HepG2 (cell line): Measurements from ENCODE around the gene SEPTIN5. TPM values are rescaled to one million over a fixed set of nuclear protein-coding genes. Genes with fewer than 3 reads are reported as not detected.

Experiments used
- ATAC-seq: fragments of 200-7000 bp; cut with Tn5 transposase; 3 replicates; pipeline ENCODE4 v1.9.1; 2020; ENCODE audit warnings: mild to moderate bottlenecking, moderate library complexity
- BruUV-seq: library from RNA; stranded (reverse); fragments of 400-500 nt; replicated peaks from 2 replicates; lab custom pipeline; 2021; lab: Mats Ljungman, UMichigan
- CTCF ChIA-PET: fragments of 300-600 bp; formaldehyde crosslinking; extraction: SDS; loops from one replicate; lab custom pipeline; 2021; ENCODE audit warnings: low total read pairs, inconsistent platforms, low intra/inter-chr PET ratio; lab: Yijun Ruan, JAX
- POLR2A ChIA-PET: fragments of 350-600 bp; sonication (Branson Sonifier 250); formaldehyde crosslinking; loops from one replicate; lab custom pipeline; 2020; ENCODE audit warnings: antibody characterized with exemption, inconsistent platforms; lab: Yijun Ruan, JAX
- DNase-seq: peaks from one replicate; pipeline ENCODE4 v3.0.0-alpha.2; 2015; ENCODE audit warnings: low spot score
- FAIRE-seq: peaks from 3 replicates; lab custom pipeline; 2011; peaks lifted over from hg19 to GRCh38; lab: Jason Lieb, UNC
- H2AFZ ChIP-seq: one replicate; pipeline ENCODE4 v1.6.1; 2011; ENCODE audit warnings: low read length, inconsistent platforms
- H3K27ac ChIP-seq: fragments of 300-600 bp; 3 replicates; pipeline ENCODE4 v1.8.0; 2011; ENCODE audit warnings: mixed run types, mild to moderate bottlenecking, mixed read lengths, low read length, inconsistent platforms; ENCODE audit not compliant: insufficient read depth; ENCODE audit errors: extremely low read length
- H3K27me3 ChIP-seq, 2 experiments: fragments of 200-600 bp in 1 of 2; 2 replicates in 1 of 2; 3 replicates in 1 of 2; pipeline versions ENCODE4 v1.6.0 to v1.8.0; 2011; ENCODE audit warnings: low read length in 2 of 2, mild to moderate bottlenecking in 2 of 2, moderate library complexity in 2 of 2, inconsistent platforms in 1 of 2; ENCODE audit not compliant: insufficient read depth in 2 of 2, control insufficient read depth in 1 of 2
- H3K36me3 ChIP-seq, 2 experiments: fragments of 200-600 bp in 1 of 2; replicated peaks in 1 of 2; 2 replicates in 1 of 2; 3 replicates in 1 of 2; pipeline versions ENCODE4 v1.5.1 to v1.8.0; 2011; ENCODE audit warnings: low read length in 2 of 2, inconsistent platforms in 1 of 2; ENCODE audit not compliant: insufficient read depth in 2 of 2, control insufficient read depth in 1 of 2
- H3K4me1 ChIP-seq: 2 replicates; pipeline ENCODE4 v1.5.1; 2012; ENCODE audit warnings: low read length, inconsistent platforms; ENCODE audit not compliant: insufficient read depth
- H3K4me2 ChIP-seq: 2 replicates; pipeline ENCODE4 v1.6.0; 2011; ENCODE audit warnings: low read depth, low read length, inconsistent platforms
- H3K4me3 ChIP-seq, 3 experiments: fragments of 200-600 bp in 1 of 3; sonication (generic), shearing (Covaris generic) in 1 of 3; replicated peaks in 1 of 3; 2 replicates each; pipeline ENCODE4 v1.5.1; 2011 to 2016; ENCODE audit warnings: low read length in 3 of 3, inconsistent platforms in 2 of 3, low read depth in 2 of 3, mild to moderate bottlenecking in 2 of 3, control low read depth in 1 of 3, mixed read lengths in 1 of 3; ENCODE audit not compliant: insufficient read depth in 1 of 3
- H3K79me2 ChIP-seq: one replicate; pipeline ENCODE4 v1.6.1; 2011; ENCODE audit warnings: low read length, inconsistent platforms; ENCODE audit not compliant: insufficient read depth
- H3K9ac ChIP-seq: 2 replicates; pipeline ENCODE4 v1.6.0; 2011; ENCODE audit warnings: mild to moderate bottlenecking, low read depth, low read length, inconsistent platforms; ENCODE audit not compliant: insufficient read depth
- H3K9me3 ChIP-seq: 2 replicates; pipeline ENCODE4 v1.5.1; 2012; ENCODE audit warnings: mild to moderate bottlenecking, low read length
- H4K20me1 ChIP-seq: 2 replicates; pipeline ENCODE4 v1.6.0; 2011; ENCODE audit warnings: inconsistent platforms, mild to moderate bottlenecking, low read length, moderate library complexity; ENCODE audit not compliant: insufficient read depth
- CREB1 ChIP-seq, 2 experiments: fragments of 450-650 bp in 1 of 2; IDR thresholded peaks; 2 replicates each; pipeline ENCODE4 v1.6.1; 2016 to 2017; ENCODE audit warnings: control low read depth in 1 of 2, mild to moderate bottlenecking in 1 of 2, missing compliant biosample characterization in 1 of 2, missing genetic modification characterization in 1 of 2
- EED ChIP-seq: sonication (generic); formaldehyde crosslinking; IDR thresholded peaks from 2 replicates; pipeline ENCODE4 v1.5.0; 2020; ENCODE audit warnings: mild to moderate bottlenecking, missing genetic modification reagents
- HNF4A ChIP-seq: sonication (generic); formaldehyde crosslinking; IDR thresholded peaks from 2 replicates; pipeline ENCODE4 v1.4.0; 2020; ENCODE audit warnings: missing genetic modification reagents
- ISX ChIP-seq: sonication (generic); formaldehyde crosslinking; conservative IDR thresholded peaks from 2 replicates; pipeline ENCODE4 v1.5.0; 2020; ENCODE audit warnings: missing genetic modification reagents
- ONECUT2 ChIP-seq: sonication (generic); formaldehyde crosslinking; IDR thresholded peaks from 2 replicates; pipeline ENCODE4 v1.4.0; 2020; ENCODE audit warnings: missing genetic modification reagents
- POGZ ChIP-seq: sonication (generic); formaldehyde crosslinking; IDR thresholded peaks from 2 replicates; pipeline ENCODE4 v1.4.0; 2020; ENCODE audit warnings: mild to moderate bottlenecking, missing genetic modification reagents
- SOX13 ChIP-seq, 3 experiments: fragments of 450-650 bp in 1 of 3; sonication (generic) in 1 of 3; formaldehyde crosslinking in 1 of 3; IDR thresholded peaks in 2 of 3; conservative IDR thresholded peaks in 1 of 3; 2 replicates each; pipeline versions ENCODE4 v1.5.0 to v1.6.1; 2016 to 2020; ENCODE audit warnings: antibody characterized with exemption in 1 of 3, mild to moderate bottlenecking in 1 of 3, missing compliant biosample characterization in 1 of 3, missing genetic modification reagents in 1 of 3, moderate library complexity in 1 of 3
- ZBTB38 ChIP-seq: sonication (generic); formaldehyde crosslinking; IDR thresholded peaks from 2 replicates; pipeline ENCODE4 v1.5.1; 2020; ENCODE audit warnings: mild to moderate bottlenecking, missing genetic modification reagents
- ZNF713 ChIP-seq: sonication (generic); formaldehyde crosslinking; IDR thresholded peaks from 2 replicates; pipeline ENCODE4 v1.4.0; 2020; ENCODE audit warnings: mild to moderate bottlenecking, missing genetic modification reagents
- WGBS: methylation state at CpG from one replicate; pipeline ENCODE4 v1.1.6; 2017; ENCODE audit warnings: low lambda C conversion rate; 5-methylcytosine and 5-hydroxymethylcytosine counted together
- in situ Hi-C: cut with HindIII; loops from 2 replicates; pipeline ENCODE4 v1.10.0; 2017; ENCODE audit warnings: low pct_unique_long_range_greater_than_20kb; ENCODE audit not compliant: extremely low pct_ligation_motif_present
- intact Hi-C: fragments of 100-400 bp; cut with micrococcal nuclease; formaldehyde crosslinking; loops from one replicate; pipeline ENCODE4 v1.10.0; 2022; ENCODE audit not compliant: unreplicated experiment
- polyA plus RNA-seq, 8 experiments: library from polyadenylated mRNA; depleted of rRNA in 3 of 8; stranded (reverse) in 7 of 8; unstranded in 1 of 8; fragments of >200 nt; fragmentation: Illumina TruSeq in 4 of 8; extraction: Trizol in 4 of 8; gene quantifications; 2 replicates each; pipeline versions ENCODE4 v1.2.1 to v1.2.3, GENCODE V29; 2011 to 2016; ENCODE audit warnings: low read depth in 4 of 8, missing spikeins in 1 of 8, mixed read lengths in 1 of 8; ENCODE audit not compliant: insufficient read depth in 1 of 8
- total RNA-seq, 5 experiments: library from RNA; depleted of rRNA; stranded (reverse); fragments of >200 nt; fragmentation: Illumina TruSeq; extraction: Trizol; gene quantifications; 2 replicates each; pipeline ENCODE4 v1.2.3, GENCODE V29; 2016; ENCODE audit warnings: low read depth in 1 of 5
- TF ChIP-seq, protein P1 (sequence below): sonication (generic); formaldehyde crosslinking; conservative IDR thresholded peaks from 2 replicates; pipeline ENCODE4 v1.4.0; 2020; ENCODE audit warnings: mild to moderate bottlenecking, missing genetic modification reagents, moderate library complexity
- TF ChIP-seq, protein P2 (sequence below): sonication (generic); formaldehyde crosslinking; IDR thresholded peaks from 2 replicates; pipeline ENCODE4 v1.5.1; 2020; ENCODE audit warnings: mild to moderate bottlenecking, missing genetic modification reagents, moderate library complexity
- TF ChIP-seq, protein P3 (sequence below): sonication (generic); formaldehyde crosslinking; IDR thresholded peaks from 2 replicates; pipeline ENCODE4 v1.9.0; 2022; ENCODE audit warnings: missing genetic modification reagents, mild to moderate bottlenecking, borderline replicate concordance

The SEPTIN5 gene
- total and polyA plus RNA-seq, 2 of the 13 experiments (the other 11 are each of a cell fraction or from before 2014, with no cell fraction given) = 0.33 TPM; not detected in 1

DNA sequence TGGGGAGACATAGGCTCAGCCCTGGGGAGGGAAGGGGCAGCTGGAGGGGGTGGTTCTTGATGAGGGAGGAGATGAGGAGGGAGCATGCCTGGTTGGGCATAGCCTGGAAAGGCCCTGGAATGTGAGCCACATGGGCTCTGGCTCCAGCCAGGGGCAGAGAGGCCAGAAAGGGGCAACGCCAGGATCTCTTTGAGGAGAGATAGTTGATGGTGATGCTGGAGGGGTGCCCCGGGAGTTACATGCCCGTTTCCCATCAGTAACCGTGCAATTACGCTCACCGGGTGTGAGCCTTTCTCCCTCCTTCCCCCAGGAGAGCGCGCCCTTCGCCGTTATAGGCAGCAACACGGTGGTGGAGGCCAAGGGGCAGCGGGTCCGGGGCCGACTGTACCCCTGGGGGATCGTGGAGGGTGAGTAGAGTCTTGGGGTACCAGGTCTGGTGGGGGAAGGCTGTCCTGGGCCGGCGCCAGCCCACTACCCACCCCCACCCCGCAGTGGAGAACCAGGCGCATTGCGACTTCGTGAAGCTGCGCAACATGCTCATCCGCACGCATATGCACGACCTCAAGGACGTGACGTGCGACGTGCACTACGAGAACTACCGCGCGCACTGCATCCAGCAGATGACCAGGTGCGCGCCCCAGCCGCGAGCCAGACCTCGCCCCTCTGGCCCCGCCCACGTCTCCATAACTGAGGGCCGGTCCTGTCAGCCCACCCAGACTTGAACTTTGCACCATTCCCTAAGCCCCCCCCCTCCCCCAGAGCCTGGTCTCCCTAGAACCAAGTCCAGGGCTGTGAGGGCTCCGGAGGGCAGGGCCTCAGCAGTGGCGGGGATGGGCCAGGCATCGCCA lies 7.3 kb downstream of the SEPTIN5 start:
- H3K27ac ChIP-seq = no peak overlapping the region
- 46% methylated on average over 14 of the region's 44 CpGs for WGBS
- FAIRE-seq (no peak), ATAC-seq (peak; percentile 6; the same call in 1 of the 3 replicates), DNase-seq (peak; percentile 32)
- H3K36me3 ChIP-seq = no peaks in the 10 kb centered on the region
- ChIA-PET CTCF (no interaction called here), POLR2A (no interaction called here)
- BruUV-seq = no TSS peak
- peaks cover 37% of the 10 kb centered on the region for H3K4me1 ChIP-seq
- H4K20me1 ChIP-seq = 0 out of 2 replicates have a peak, but pooled peaks cover 8% of the 10 kb centered on the region
- no peak overlapping the region for H2AFZ ChIP-seq
- H3K9ac ChIP-seq = no peak overlapping the region
- peaks cover 20 to 79% of the 10 kb centered on the region in 2 experiments for H3K27me3 ChIP-seq
- H3K9me3 ChIP-seq = no peaks in the 10 kb centered on the region
- no peaks in the 10 kb centered on the region for H3K79me2 ChIP-seq
- H3K4me3 ChIP-seq = peak overlapping the region in 1 of 3 experiments; percentile 73; a peak in 2 of 6 replicates
- in situ Hi-C loops = loop anchor here (5.0 kb wide), 1 partner anchor 44 kb away; no protein-coding TSS in a partner anchor
- H3K4me2 ChIP-seq = peak overlapping the region; percentile 12; the same call in 1 of the 2 replicates
- intact Hi-C loops = no loop called here
- TF ChIP-seq CREB1 (IDR thresholded peaks at IDR 0.05) (0 out of 2 replicates have a peak, but pooled peaks have one; percentile 4), CREB1 (CRISPR knock-in tag; IDR thresholded peaks at IDR 0.05) (no peak), POGZ (CRISPR knock-in tag) (no peak), ONECUT2 (CRISPR knock-in tag) (no peak), SOX13 (IDR thresholded peaks at IDR 0.05) (no peak), SOX13 (CRISPR knock-in tag; conservative IDR thresholded peaks at IDR 0.05 in 1 of 2, IDR thresholded peaks at IDR 0.05 in 1 of 2) (no peak), EED (CRISPR knock-in tag) (0 out of 2 replicates have a peak, but pooled peaks have one; percentile 16), HNF4A (CRISPR knock-in tag) (peak; percentile 32; the same call in 1 of the 2 replicates), ISX (CRISPR knock-in tag) (no peak), ZBTB38 (CRISPR knock-in tag) (0 out of 2 replicates have a peak, but pooled peaks have one; percentile 8), ZNF713 (CRISPR knock-in tag) (no peak)
- TF ChIP-seq, protein P1, sequence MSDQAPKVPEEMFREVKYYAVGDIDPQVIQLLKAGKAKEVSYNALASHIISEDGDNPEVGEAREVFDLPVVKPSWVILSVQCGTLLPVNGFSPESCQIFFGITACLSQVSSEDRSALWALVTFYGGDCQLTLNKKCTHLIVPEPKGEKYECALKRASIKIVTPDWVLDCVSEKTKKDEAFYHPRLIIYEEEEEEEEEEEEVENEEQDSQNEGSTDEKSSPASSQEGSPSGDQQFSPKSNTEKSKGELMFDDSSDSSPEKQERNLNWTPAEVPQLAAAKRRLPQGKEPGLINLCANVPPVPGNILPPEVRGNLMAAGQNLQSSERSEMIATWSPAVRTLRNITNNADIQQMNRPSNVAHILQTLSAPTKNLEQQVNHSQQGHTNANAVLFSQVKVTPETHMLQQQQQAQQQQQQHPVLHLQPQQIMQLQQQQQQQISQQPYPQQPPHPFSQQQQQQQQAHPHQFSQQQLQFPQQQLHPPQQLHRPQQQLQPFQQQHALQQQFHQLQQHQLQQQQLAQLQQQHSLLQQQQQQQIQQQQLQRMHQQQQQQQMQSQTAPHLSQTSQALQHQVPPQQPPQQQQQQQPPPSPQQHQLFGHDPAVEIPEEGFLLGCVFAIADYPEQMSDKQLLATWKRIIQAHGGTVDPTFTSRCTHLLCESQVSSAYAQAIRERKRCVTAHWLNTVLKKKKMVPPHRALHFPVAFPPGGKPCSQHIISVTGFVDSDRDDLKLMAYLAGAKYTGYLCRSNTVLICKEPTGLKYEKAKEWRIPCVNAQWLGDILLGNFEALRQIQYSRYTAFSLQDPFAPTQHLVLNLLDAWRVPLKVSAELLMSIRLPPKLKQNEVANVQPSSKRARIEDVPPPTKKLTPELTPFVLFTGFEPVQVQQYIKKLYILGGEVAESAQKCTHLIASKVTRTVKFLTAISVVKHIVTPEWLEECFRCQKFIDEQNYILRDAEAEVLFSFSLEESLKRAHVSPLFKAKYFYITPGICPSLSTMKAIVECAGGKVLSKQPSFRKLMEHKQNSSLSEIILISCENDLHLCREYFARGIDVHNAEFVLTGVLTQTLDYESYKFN = peak; percentile 27; the same call in 1 of the 2 replicates
- TF ChIP-seq, protein P2, sequence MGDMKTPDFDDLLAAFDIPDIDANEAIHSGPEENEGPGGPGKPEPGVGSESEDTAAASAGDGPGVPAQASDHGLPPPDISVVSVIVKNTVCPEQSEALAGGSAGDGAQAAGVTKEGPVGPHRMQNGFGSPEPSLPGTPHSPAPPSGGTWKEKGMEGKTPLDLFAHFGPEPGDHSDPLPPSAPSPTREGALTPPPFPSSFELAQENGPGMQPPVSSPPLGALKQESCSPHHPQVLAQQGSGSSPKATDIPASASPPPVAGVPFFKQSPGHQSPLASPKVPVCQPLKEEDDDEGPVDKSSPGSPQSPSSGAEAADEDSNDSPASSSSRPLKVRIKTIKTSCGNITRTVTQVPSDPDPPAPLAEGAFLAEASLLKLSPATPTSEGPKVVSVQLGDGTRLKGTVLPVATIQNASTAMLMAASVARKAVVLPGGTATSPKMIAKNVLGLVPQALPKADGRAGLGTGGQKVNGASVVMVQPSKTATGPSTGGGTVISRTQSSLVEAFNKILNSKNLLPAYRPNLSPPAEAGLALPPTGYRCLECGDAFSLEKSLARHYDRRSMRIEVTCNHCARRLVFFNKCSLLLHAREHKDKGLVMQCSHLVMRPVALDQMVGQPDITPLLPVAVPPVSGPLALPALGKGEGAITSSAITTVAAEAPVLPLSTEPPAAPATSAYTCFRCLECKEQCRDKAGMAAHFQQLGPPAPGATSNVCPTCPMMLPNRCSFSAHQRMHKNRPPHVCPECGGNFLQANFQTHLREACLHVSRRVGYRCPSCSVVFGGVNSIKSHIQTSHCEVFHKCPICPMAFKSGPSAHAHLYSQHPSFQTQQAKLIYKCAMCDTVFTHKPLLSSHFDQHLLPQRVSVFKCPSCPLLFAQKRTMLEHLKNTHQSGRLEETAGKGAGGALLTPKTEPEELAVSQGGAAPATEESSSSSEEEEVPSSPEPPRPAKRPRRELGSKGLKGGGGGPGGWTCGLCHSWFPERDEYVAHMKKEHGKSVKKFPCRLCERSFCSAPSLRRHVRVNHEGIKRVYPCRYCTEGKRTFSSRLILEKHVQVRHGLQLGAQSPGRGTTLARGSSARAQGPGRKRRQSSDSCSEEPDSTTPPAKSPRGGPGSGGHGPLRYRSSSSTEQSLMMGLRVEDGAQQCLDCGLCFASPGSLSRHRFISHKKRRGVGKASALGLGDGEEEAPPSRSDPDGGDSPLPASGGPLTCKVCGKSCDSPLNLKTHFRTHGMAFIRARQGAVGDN (CRISPR knock-in tag) = peak; percentile 39
- TF ChIP-seq, protein P3, sequence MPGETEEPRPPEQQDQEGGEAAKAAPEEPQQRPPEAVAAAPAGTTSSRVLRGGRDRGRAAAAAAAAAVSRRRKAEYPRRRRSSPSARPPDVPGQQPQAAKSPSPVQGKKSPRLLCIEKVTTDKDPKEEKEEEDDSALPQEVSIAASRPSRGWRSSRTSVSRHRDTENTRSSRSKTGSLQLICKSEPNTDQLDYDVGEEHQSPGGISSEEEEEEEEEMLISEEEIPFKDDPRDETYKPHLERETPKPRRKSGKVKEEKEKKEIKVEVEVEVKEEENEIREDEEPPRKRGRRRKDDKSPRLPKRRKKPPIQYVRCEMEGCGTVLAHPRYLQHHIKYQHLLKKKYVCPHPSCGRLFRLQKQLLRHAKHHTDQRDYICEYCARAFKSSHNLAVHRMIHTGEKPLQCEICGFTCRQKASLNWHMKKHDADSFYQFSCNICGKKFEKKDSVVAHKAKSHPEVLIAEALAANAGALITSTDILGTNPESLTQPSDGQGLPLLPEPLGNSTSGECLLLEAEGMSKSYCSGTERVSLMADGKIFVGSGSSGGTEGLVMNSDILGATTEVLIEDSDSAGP (CRISPR knock-in tag) = 0 out of 2 replicates have a peak, but pooled peaks have one; percentile 21
